GM12878 (cell line): ENCODE results near the gene MUC5B. TPM values are rescaled to one million over a fixed set of nuclear protein-coding genes. Genes with fewer than 3 reads are reported as not detected.

ENCODE experiments used
- ATAC-seq: fragments of 200-7000 bp; cut with Tn5 transposase; 3 replicates; pipeline ENCODE4 v1.9.1; 2020; ENCODE audit warnings: mild to moderate bottlenecking, moderate library complexity
- BruUV-seq: library from RNA; stranded (reverse); fragments of 400-500 nt; replicated peaks from 2 replicates; lab custom pipeline; 2021; lab: Mats Ljungman, UMichigan
- CTCF ChIA-PET: fragments of 300-600 bp; sonication (Branson Sonifier 250); formaldehyde crosslinking; extraction: SDS; loops from one replicate; lab custom pipeline; 2021; ENCODE audit warnings: inconsistent platforms; lab: Yijun Ruan, JAX
- POLR2A ChIA-PET: fragments of 350-600 bp; formaldehyde crosslinking; extraction: SDS; loops from one replicate; lab custom pipeline; 2021; ENCODE audit warnings: inconsistent platforms; lab: Charles Lee
- RAD21 ChIA-PET: fragments of 300-600 bp; sonication (Branson Sonifier 250); formaldehyde crosslinking; loops from one replicate; lab custom pipeline; 2023; ENCODE audit warnings: antibody characterized with exemption; ENCODE audit not compliant: unreplicated experiment; lab: Charles Lee
- SMC1A ChIA-PET: fragments of 300-600 bp; sonication (Branson Sonifier 250); formaldehyde crosslinking; loops from one replicate; lab custom pipeline; 2023; ENCODE audit not compliant: unreplicated experiment, uncharacterized antibody; lab: Charles Lee
- DNase-seq: peaks from one replicate; pipeline ENCODE4 v3.0.0-alpha.2; 2011; ENCODE audit warnings: low read depth, low spot score
- FAIRE-seq: peaks from 3 replicates; lab custom pipeline; 2011; peaks lifted over from hg19 to GRCh38; lab: Jason Lieb, UNC
- H2AFZ ChIP-seq: 2 replicates; pipeline ENCODE4 v1.6.0; 2011; ENCODE audit warnings: low read depth, low read length, control low read depth; ENCODE audit not compliant: control insufficient read depth
- H3K27ac ChIP-seq: 2 replicates; pipeline ENCODE4 v1.5.1; 2011; ENCODE audit warnings: control low read depth; ENCODE audit not compliant: control insufficient read depth, insufficient read depth
- H3K27me3 ChIP-seq, 2 experiments: replicated peaks in 1 of 2; 2 replicates each; pipeline versions ENCODE4 v1.6.0 to v1.6.1; 2011; ENCODE audit warnings: low read length in 1 of 2; ENCODE audit not compliant: control insufficient read depth in 2 of 2, insufficient read depth in 2 of 2
- H3K36me3 ChIP-seq, 2 experiments: 2 replicates each; pipeline ENCODE4 v1.5.1; 2011; ENCODE audit warnings: low read length in 1 of 2; ENCODE audit not compliant: control insufficient read depth in 2 of 2, insufficient read depth in 2 of 2
- H3K4me1 ChIP-seq: 2 replicates; pipeline ENCODE4 v1.6.1; 2011; ENCODE audit warnings: mild to moderate bottlenecking, low read length, moderate library complexity, mixed read lengths; ENCODE audit not compliant: control insufficient read depth, insufficient read depth
- H3K4me2 ChIP-seq: 2 replicates; pipeline ENCODE4 v1.6.0; 2011; ENCODE audit warnings: control low read depth; ENCODE audit not compliant: control insufficient read depth, insufficient read depth
- H3K4me3 ChIP-seq: fragments of 200-600 bp; sonication (generic); 2 replicates; pipeline ENCODE4 v1.5.1; 2016
- H3K79me2 ChIP-seq: 2 replicates; pipeline ENCODE4 v1.6.0; 2011; ENCODE audit warnings: low read length; ENCODE audit not compliant: control insufficient read depth, insufficient read depth
- H3K9ac ChIP-seq: 2 replicates; pipeline ENCODE4 v1.8.0; 2011; ENCODE audit warnings: low read length, control low read depth, mixed read lengths; ENCODE audit not compliant: control insufficient read depth, insufficient read depth
- H3K9me3 ChIP-seq: replicated peaks from 3 replicates; pipeline ENCODE4 v1.5.1; 2011; ENCODE audit warnings: mild to moderate bottlenecking, low read length; ENCODE audit not compliant: control insufficient read depth, insufficient read depth
- H4K20me1 ChIP-seq: 2 replicates; pipeline ENCODE4 v1.6.0; 2011; ENCODE audit not compliant: control insufficient read depth, insufficient read depth
- CBX3 ChIP-seq: fragments of 200-600 bp; sonication (generic); IDR thresholded peaks from 2 replicates; pipeline ENCODE4 v1.6.1; 2016; ENCODE audit warnings: low read depth, borderline replicate concordance
- CREM ChIP-seq: IDR thresholded peaks from 2 replicates; pipeline ENCODE4 v1.6.1; 2014; ENCODE audit warnings: antibody characterized with exemption, low read depth
- DPF2 ChIP-seq: fragments of 450-650 bp; IDR thresholded peaks from 2 replicates; pipeline ENCODE4 v1.6.1; 2017; ENCODE audit warnings: mild to moderate bottlenecking
- E2F8 ChIP-seq: fragments of 450-650 bp; IDR thresholded peaks from 2 replicates; pipeline ENCODE4 v1.6.1; 2018; ENCODE audit warnings: mild to moderate bottlenecking, low read depth, moderate library complexity; ENCODE audit not compliant: partially characterized antibody
- EZH2 ChIP-seq: IDR thresholded peaks from 2 replicates; pipeline ENCODE4 v1.6.1; 2012; ENCODE audit warnings: low read depth, mild to moderate bottlenecking, control low read depth, inconsistent platforms, low read length, borderline replicate concordance; ENCODE audit not compliant: control insufficient read depth
- HCFC1 ChIP-seq: fragments of 150-350 bp; IDR thresholded peaks from 2 replicates; pipeline ENCODE4 v1.6.1; 2014; ENCODE audit warnings: low read length
- HDAC2 ChIP-seq: fragments of 200-600 bp; sonication (generic); IDR thresholded peaks from 2 replicates; pipeline ENCODE4 v1.6.1; 2017
- KLF5 ChIP-seq: fragments of 450-650 bp; IDR thresholded peaks from 2 replicates; pipeline ENCODE4 v1.6.1; 2014; ENCODE audit warnings: mild to moderate bottlenecking; ENCODE audit not compliant: partially characterized antibody
- MLLT1 ChIP-seq: fragments of 450-650 bp; IDR thresholded peaks from 2 replicates; pipeline ENCODE4 v1.6.1; 2016; ENCODE audit warnings: mild to moderate bottlenecking
- MTA3 ChIP-seq: IDR thresholded peaks from 2 replicates; pipeline ENCODE4 v1.6.1; 2012; ENCODE audit warnings: low read length, inconsistent platforms, borderline replicate concordance
- MXI1 ChIP-seq: fragments of 150-350 bp; IDR thresholded peaks from 2 replicates; pipeline ENCODE4 v1.6.1; 2011; ENCODE audit warnings: low read depth, mild to moderate bottlenecking, inconsistent platforms, low read length, improper control_type of control experiment
- NFXL1 ChIP-seq: fragments of 450-650 bp; IDR thresholded peaks from 2 replicates; pipeline ENCODE4 v1.6.1; 2017; ENCODE audit warnings: antibody characterized with exemption, mild to moderate bottlenecking, borderline replicate concordance
- NR2C1 ChIP-seq: fragments of 450-650 bp; IDR thresholded peaks from 2 replicates; pipeline ENCODE4 v1.6.1; 2017; ENCODE audit warnings: antibody characterized with exemption, mild to moderate bottlenecking, moderate library complexity
- PAX5 ChIP-seq: IDR thresholded peaks from 2 replicates; pipeline ENCODE4 v1.6.1; 2011; ENCODE audit warnings: low read depth, low read length, borderline replicate concordance
- SMAD5 ChIP-seq: IDR thresholded peaks from 2 replicates; pipeline ENCODE4 v1.6.1; 2016; ENCODE audit warnings: antibody characterized with exemption, low read depth
- SMARCA5 ChIP-seq: fragments of 450-650 bp; IDR thresholded peaks from 2 replicates; pipeline ENCODE4 v1.6.1; 2017; ENCODE audit warnings: mild to moderate bottlenecking
- TCF12 ChIP-seq: IDR thresholded peaks from 2 replicates; pipeline ENCODE4 v1.6.1; 2011; ENCODE audit warnings: low read depth, mild to moderate bottlenecking, low read length
- ZNF622 ChIP-seq: fragments of 450-650 bp; IDR thresholded peaks from 2 replicates; pipeline ENCODE4 v1.6.1; 2017; ENCODE audit warnings: mild to moderate bottlenecking, inconsistent platforms
- ZSCAN29 ChIP-seq: fragments of 450-650 bp; IDR thresholded peaks from 2 replicates; pipeline ENCODE4 v1.6.1; 2017; ENCODE audit warnings: mild to moderate bottlenecking, moderate library complexity
- WGBS: methylation state at CpG from one replicate; pipeline ENCODE4 v1.1.6; 2016; ENCODE audit warnings: low lambda C conversion rate; ENCODE audit not compliant: insufficient replicate concordance, insufficient coverage; ENCODE audit errors: missing lambda C conversion rate; 5-methylcytosine and 5-hydroxymethylcytosine counted together
- in situ Hi-C: fragments of 300-500 bp; cut with MboI; formaldehyde crosslinking; loops from 9 replicates; pipeline ENCODE4 v1.14.3; 2018; ENCODE audit warnings: mixed read lengths
- intact Hi-C: fragments of 100-400 bp; cut with micrococcal nuclease; formaldehyde crosslinking; loops from one replicate; pipeline ENCODE4 v1.14.2; 2022; ENCODE audit not compliant: unreplicated experiment
- polyA plus RNA-seq, 11 experiments: library from polyadenylated mRNA; depleted of rRNA in 4 of 11; unstranded in 6 of 11; stranded (reverse) in 5 of 11; fragments of >200 nt; fragmentation: Nextera tagmentation in 4 of 11; fragmentation: Illumina TruSeq in 1 of 11; extraction: Ambion mirVana in 4 of 11; extraction: Trizol in 1 of 11; gene quantifications; 1 replicate in 1 of 11; 2 replicates in 10 of 11; pipeline versions ENCODE4 v1.2.1 to v1.2.3, GENCODE V29; 2011 to 2016; ENCODE audit warnings: inconsistent platforms in 2 of 11, missing spikeins in 2 of 11, low read depth in 1 of 11
- total RNA-seq, 4 experiments: library from RNA; depleted of rRNA in 3 of 4; stranded (reverse); fragments of >200 nt in 3 of 4; fragmentation: Illumina TruSeq in 1 of 4; extraction: Trizol in 1 of 4; gene quantifications; 2 replicates each; pipeline versions ENCODE4 v1.2.1 to v1.2.3, GENCODE V29; 2013 to 2021

MUC5B gene
- total and polyA plus RNA-seq, 10 of the 15 experiments (the other 5 are each of a cell fraction or from before 2014, with no cell fraction given), result 1.5 TPM; not detected in 9

DNA sequence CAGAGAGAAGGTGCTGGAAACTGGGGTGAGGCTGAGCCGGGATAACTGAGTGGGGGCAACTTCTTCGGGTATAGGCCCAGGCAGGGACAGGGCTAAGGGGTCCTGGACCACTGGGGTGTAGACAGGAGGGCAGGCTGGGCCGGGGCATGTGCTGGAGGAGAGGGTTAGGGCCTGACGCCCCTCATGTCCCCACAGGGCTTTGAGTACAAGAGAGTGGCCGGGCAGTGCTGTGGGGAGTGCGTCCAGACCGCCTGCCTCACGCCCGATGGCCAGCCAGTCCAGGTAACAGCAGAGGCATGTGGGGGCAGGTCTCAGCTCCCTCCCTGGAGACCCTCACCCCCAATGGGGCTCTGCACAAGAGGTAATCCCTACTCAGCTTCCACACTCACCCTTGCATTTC lies 36.7 kb downstream of the MUC5B start:
- no peaks in the 10 kb centered on the region for H3K27me3 ChIP-seq
- WGBS, result 75% methylated on average over 9 of the region's 9 CpGs
- no peaks in the 10 kb centered on the region for H3K79me2 ChIP-seq
- H2AFZ ChIP-seq, result no peak overlapping the region
- in situ Hi-C loops, result no loop called here
- intact Hi-C loops, result no loop called here
- ATAC-seq (no peak), DNase-seq (no peak), FAIRE-seq (no peak)
- no peak overlapping the region for H3K4me2 ChIP-seq
- peaks cover 1% of the 10 kb centered on the region; the same call in 1 of the 3 replicates for H3K9me3 ChIP-seq
- ChIA-PET CTCF (no interaction called here), SMC1A (no interaction called here), RAD21 (no interaction called here), POLR2A (no interaction called here)
- H3K36me3 ChIP-seq, result no peaks in the 10 kb centered on the region
- no peak for TF ChIP-seq CBX3
- TF ChIP-seq HDAC2, result no peak
- TF ChIP-seq SMAD5, result no peak
- TF ChIP-seq MXI1, result no peak
- TF ChIP-seq ZSCAN29, result no peak
- TF ChIP-seq E2F8, result no peak
- TF ChIP-seq HCFC1, result no peak
- TF ChIP-seq EZH2, result no peak
- TF ChIP-seq NR2C1, result no peak
- no peak for TF ChIP-seq PAX5
- no peak for TF ChIP-seq DPF2
- no peak for TF ChIP-seq CREM
- TF ChIP-seq NFXL1, result no peak
- TF ChIP-seq MTA3, result no peak
- no peak for TF ChIP-seq TCF12
- TF ChIP-seq MLLT1, result no peak
- TF ChIP-seq SMARCA5, result no peak
- TF ChIP-seq ZNF622, result no peak
- no peak for TF ChIP-seq KLF5
- H3K4me3 ChIP-seq, result no peak overlapping the region
- no peaks in the 10 kb centered on the region for H4K20me1 ChIP-seq
- BruUV-seq, result no TSS peak
- H3K4me1 ChIP-seq, result 0 out of 2 replicates have a peak, but pooled peaks cover 2% of the 10 kb centered on the region
- H3K27ac ChIP-seq, result no peak overlapping the region
- H3K9ac ChIP-seq, result no peak overlapping the region
